GM06990 (cell line): ENCODE measurements around the gene FASTK.

Experiments
- DNase-seq: peaks from one replicate; pipeline ENCODE4 v3.0.0-alpha.2; 2011; ENCODE audit not compliant: insufficient read length; ENCODE audit errors: extremely low read depth
- H3K27me3 ChIP-seq: replicated peaks from 2 replicates; pipeline ENCODE4 v1.6.0; 2011; ENCODE audit warnings: low read length; ENCODE audit not compliant: control insufficient read depth, insufficient read depth
- H3K36me3 ChIP-seq: 2 replicates; pipeline ENCODE4 v1.5.1; 2011; ENCODE audit warnings: low read length; ENCODE audit not compliant: control insufficient read depth, insufficient read depth
- H3K4me3 ChIP-seq: replicated peaks from 2 replicates; pipeline ENCODE4 v1.5.1; 2011; ENCODE audit warnings: low read depth, mild to moderate bottlenecking, control low read depth, low read length
- TF ChIP-seq, protein P1 (sequence below): IDR thresholded peaks from 2 replicates; pipeline ENCODE4 v1.5.1; 2011; ENCODE audit warnings: low read length, control low read depth, mild to moderate bottlenecking, inconsistent platforms; ENCODE audit not compliant: insufficient read depth, poor library complexity, severe bottlenecking

Gene FASTK

DNA sequence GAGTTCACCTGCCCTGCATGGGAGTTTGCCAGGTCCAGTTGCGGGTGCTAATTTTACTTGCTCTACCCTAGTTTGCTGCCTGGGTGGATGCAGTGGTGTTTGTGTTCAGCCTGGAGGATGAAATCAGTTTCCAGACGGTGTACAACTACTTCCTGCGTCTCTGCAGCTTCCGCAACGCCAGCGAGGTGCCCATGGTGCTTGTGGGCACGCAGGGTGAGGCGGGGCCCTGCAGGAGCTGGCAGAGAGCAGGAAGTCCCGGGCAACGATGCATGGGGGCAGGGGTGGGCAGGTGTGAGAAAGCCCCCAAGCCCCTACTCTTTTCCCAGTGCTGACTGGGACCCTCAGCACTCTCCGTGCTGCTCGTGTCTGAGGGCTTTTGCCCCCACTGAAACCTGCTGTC, 37.0 kb upstream of the FASTK start:
- TF ChIP-seq, protein P1, sequence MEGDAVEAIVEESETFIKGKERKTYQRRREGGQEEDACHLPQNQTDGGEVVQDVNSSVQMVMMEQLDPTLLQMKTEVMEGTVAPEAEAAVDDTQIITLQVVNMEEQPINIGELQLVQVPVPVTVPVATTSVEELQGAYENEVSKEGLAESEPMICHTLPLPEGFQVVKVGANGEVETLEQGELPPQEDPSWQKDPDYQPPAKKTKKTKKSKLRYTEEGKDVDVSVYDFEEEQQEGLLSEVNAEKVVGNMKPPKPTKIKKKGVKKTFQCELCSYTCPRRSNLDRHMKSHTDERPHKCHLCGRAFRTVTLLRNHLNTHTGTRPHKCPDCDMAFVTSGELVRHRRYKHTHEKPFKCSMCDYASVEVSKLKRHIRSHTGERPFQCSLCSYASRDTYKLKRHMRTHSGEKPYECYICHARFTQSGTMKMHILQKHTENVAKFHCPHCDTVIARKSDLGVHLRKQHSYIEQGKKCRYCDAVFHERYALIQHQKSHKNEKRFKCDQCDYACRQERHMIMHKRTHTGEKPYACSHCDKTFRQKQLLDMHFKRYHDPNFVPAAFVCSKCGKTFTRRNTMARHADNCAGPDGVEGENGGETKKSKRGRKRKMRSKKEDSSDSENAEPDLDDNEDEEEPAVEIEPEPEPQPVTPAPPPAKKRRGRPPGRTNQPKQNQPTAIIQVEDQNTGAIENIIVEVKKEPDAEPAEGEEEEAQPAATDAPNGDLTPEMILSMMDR, result no peak
- H3K4me3 ChIP-seq, result no peak overlapping the region
- no peak for DNase-seq
- peaks cover 6% of the 10 kb centered on the region for H3K36me3 ChIP-seq
- no peaks in the 10 kb centered on the region for H3K27me3 ChIP-seq

DNA sequence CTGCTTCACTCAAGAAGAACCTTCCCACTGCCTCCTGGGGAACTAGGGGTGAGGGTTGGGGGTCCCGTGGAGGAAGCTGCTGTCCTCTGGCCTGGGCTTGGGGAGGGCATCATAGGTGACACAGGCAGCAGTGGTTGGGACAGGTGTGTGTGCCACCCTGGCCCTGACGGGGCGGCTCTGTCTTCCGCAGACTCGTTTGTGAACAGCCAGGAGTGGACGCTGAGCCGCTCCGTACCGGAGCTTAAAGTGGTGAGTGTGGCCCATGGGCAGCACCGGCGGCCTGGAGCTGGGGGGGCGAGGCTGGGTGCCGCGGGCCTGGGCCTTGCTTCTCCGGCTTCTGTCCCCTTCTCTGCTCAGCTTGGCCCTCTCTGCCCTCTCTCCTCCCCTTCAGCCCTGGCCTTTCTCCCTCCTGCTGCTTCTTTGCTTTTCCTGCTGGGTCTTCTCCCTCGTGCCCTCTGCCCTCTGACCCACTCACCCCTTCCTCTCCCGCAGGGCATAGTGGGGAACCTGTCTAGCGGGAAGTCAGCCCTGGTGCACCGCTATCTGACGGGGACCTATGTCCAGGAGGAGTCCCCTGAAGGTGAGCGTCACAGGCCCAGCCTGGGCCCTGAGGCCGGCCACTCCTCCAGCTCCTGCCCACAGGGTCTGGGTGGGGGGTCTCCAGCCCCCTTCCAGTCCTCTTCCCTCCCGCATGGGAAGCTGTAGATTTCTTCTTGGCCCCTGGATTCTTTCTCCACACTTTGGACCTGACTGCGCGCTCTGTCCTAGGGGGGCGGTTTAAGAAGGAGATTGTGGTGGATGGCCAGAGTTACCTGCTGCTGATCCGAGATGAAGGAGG, 36.2 kb upstream of the FASTK start:
- no peak for DNase-seq
- Histone ChIP-seq H3K4me3 (no peak overlapping the region), H3K27me3 (no peaks in the 10 kb centered on the region), H3K36me3 (peaks cover 6% of the 10 kb centered on the region)
- TF ChIP-seq, protein P1, result no peak

DNA sequence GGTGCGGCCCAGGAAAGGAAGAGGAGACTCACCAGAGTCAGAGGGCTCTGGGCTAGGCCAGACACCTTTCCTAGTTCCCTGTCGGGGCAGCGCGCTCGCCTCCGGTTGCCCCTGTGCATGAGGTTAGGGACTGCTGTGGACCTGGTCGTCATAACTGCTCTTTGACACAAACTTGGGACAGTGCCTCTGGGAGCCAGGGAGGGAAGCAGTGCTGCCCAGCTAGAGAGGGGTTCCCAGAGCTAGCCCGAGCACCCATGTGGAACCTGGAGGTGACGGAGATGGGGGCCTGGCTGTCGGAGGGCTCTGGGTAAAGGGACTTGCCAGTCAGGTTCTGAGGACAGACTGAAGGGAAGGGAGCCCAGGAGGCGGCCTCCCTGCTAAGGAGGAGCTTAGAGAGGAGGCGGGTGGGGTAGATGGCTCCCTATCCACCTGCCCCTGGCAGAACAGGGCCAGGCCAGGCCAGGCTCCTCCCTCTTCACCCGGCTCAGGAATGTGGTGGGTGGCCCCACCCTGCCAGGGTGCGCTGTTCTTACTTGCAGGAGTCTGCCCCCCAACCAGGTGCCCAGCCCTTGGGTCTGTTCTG, 35.3 kb upstream of the FASTK start:
- TF ChIP-seq, protein P1, result no peak
- Histone ChIP-seq H3K4me3 (no peak overlapping the region), H3K36me3 (peaks cover 6% of the 10 kb centered on the region), H3K27me3 (no peaks in the 10 kb centered on the region)
- no peak for DNase-seq

DNA sequence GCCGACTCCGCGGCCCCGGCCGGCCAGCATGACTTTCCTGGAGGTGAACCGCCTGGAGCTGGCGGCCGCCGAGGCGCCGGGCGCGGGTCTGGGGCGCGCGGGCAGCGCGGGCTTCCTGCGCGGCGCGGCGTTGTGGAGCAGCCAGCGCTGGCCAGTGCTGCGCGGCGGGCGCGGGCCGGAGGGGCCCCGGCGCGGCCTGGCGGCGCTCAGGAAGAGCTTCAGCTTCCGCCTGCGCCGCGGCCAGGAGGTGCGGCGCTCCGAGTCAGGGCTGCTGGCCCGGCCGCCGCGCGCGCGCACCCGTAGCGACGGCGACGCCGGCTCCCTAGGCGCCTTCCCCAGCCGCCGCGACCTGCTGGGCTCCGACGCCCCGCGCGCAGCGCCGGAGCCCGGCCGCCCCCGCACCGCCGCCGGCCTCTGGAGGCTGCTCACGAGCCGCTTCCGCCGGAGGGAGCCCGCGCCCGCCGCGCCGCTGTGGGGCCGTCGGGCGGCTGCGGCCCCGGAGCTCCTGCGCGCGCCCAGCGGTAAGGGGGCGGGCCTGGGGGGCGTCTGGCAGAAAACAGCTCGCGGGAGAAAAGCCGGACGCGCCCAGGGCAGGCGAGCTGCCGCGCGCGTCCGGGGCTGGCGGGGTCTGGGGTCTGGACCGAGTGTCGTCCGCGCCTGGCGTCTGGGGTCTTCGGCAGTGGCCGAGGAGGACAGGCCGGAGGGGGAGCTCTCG, 34.7 kb upstream of the FASTK start:
- TF ChIP-seq, protein P1, result no peak
- peaks cover 6% of the 10 kb centered on the region for H3K36me3 ChIP-seq
- no peak for DNase-seq
- no peak overlapping the region for H3K4me3 ChIP-seq
- H3K27me3 ChIP-seq, result no peaks in the 10 kb centered on the region

DNA sequence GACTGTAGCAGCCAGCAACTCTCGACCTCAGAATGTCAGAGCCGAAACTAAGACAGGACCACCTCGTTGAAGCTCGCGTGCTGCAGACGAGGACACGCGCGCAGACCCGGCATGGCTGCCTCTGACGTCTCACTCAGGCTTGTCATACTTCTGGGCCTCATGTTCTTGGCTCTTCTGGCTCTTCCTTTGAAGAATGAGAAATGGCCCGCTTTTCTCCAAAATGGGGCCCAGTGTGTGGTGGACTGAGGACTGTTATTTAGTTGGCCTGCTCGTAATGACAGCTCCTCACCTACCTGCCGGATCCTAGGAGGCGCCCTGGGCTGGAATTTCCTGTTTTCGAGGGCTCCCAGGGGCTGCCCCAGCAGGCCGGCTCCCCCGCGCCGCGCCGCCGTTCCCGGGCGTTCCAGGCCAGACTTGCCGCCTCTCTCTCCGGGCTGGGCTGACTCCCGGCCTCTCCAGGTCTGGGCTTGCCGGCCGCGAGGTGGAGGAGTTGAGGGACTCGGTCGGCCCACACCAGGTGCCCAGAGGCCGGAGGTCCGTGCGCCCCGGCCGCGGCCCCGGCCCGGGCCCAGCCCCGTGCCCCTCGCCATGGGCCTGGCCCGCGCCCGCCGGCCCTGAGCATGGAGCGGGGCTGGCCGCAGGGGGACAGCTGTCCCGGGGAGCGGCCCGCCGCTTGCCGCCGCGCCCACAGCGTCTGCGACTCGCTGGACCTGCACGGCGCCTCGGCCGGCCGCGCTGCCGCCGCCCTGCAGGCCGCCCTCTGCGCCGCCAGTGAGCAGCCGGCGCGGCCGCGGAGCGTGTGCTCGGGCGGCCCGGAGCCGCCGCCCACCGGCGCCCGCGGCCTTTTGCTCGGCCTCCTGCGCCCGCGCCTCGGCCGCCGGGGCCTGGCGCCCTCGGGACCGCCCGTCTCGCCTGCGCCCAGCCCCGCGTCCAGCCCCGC, 33.8 kb upstream of the FASTK start:
- no peak for DNase-seq
- TF ChIP-seq, protein P1, result no peak
- H3K27me3 ChIP-seq, result no peaks in the 10 kb centered on the region
- H3K4me3 ChIP-seq, result no peak overlapping the region
- peaks cover 4% of the 10 kb centered on the region for H3K36me3 ChIP-seq
